Prostate gland (tissue), 2 donors: Measurements from ENCODE around the gene TIAM2. TPM values are rescaled to one million over a fixed set of nuclear protein-coding genes. Genes with fewer than 3 reads are reported as not detected.

ENCODE experiments used
- DNase-seq: peaks from one replicate; pipeline ENCODE4 v3.0.0-alpha.2; 2019; ENCODE audit warnings: low spot score
- H3K27ac ChIP-seq, 2 donors: fragments of 200-600 bp; sonication (generic); 2 replicates each; pipeline ENCODE4 v1.5.1; 2017 to 2019
- H3K27me3 ChIP-seq: fragments of 200-600 bp; sonication (generic); replicated peaks from 2 replicates; pipeline ENCODE4 v1.5.1; 2019; ENCODE audit not compliant: insufficient read depth
- H3K36me3 ChIP-seq, 2 donors: fragments of 200-600 bp; sonication (generic); 1 replicate in 1 of 2; 2 replicates in 1 of 2; pipeline versions ENCODE4 v1.5.1 to v1.8.1; 2017 to 2019
- H3K4me1 ChIP-seq: fragments of 200-600 bp; sonication (generic); replicated peaks from 2 replicates; pipeline ENCODE4 v1.5.1; 2019
- H3K4me3 ChIP-seq, 2 donors: fragments of 200-600 bp; sonication (generic); 2 replicates each; pipeline ENCODE4 v1.5.1; 2017 to 2019
- H3K9me3 ChIP-seq: fragments of 200-600 bp; sonication (generic); 2 replicates; pipeline ENCODE4 v1.5.1; 2017
- POLR2A ChIP-seq: fragments of 450-650 bp; IDR thresholded peaks from one replicate; pipeline ENCODE4 v1.6.1; 2016; ENCODE audit warnings: antibody characterized with exemption, mild to moderate bottlenecking
- POLR2AphosphoS5 ChIP-seq: sonication (generic); formaldehyde crosslinking; IDR thresholded peaks from one replicate; pipeline ENCODE4 v1.6.1; 2017; ENCODE audit warnings: antibody characterized with exemption
- WGBS: methylation state at CpG from one replicate; pipeline ENCODE4 v1.1.5; 2018; 5-methylcytosine and 5-hydroxymethylcytosine counted together
- intact Hi-C: fragments of 100-400 bp; cut with DNase I; formaldehyde crosslinking; loops from one replicate; pipeline ENCODE4 v1.14.2; 2022
- total RNA-seq, 2 donors: library from RNA; depleted of rRNA; stranded (reverse); fragments of >200 nt; gene quantifications; one replicate each; pipeline ENCODE4 v1.1.0, GENCODE V29; 2016
- TF ChIP-seq, protein P1 (sequence below), 4 experiments: fragments of 200-600 bp in 2 of 4; fragments of 450-650 bp in 2 of 4; sonication (generic) in 2 of 4; IDR thresholded peaks; 1 replicate in 3 of 4; 2 replicates in 1 of 4; pipeline ENCODE4 v1.5.1; 2016 to 2019; ENCODE audit warnings: antibody characterized with exemption in 4 of 4, mild to moderate bottlenecking in 2 of 4, moderate library complexity in 2 of 4

The TIAM2 gene
- total RNA-seq, 2 donors from 2014 or later, result 13.1 to 21.6 TPM

DNA sequence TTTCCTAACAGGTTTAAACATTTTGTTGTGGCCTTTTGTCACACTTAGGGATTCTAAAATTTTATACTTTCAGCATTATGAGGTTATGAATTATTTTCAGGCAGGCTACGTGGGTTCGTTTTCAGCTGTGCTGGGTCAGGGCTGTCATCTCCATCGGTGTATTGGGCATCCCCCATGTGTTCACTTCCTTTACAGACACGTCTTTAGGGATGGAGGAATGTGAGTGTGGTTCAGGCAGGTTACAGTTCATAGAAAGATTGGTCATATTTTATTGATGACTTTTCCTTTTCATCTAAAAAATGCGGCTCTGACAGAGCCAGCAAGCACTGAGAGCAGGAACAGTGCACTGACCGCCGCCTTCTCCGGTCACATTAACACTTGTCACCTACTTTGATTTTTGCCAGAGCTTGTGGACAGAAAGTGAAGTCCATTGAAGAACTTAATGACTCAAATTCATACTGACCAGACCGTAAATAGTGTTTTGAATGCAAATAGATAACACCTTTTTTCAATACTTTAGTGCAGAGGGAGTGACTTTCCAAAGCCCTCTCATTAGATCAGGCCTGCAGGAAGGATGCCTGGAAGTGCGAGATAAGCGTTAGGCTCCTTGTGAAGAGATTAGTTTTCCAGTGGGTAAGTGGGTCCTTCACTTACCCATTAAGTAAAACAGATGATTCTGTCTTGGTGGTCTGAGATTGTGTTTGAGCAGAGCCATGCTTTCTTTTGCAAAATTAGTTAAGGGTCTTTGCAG lies 113.1 kb downstream of the TIAM2 start:
- no peak overlapping the region for H3K4me3 ChIP-seq
- H3K27ac ChIP-seq, result no peak overlapping the region
- TF ChIP-seq POLR2A (no peak), POLR2AphosphoS5 (no peak)
- TF ChIP-seq, protein P1, sequence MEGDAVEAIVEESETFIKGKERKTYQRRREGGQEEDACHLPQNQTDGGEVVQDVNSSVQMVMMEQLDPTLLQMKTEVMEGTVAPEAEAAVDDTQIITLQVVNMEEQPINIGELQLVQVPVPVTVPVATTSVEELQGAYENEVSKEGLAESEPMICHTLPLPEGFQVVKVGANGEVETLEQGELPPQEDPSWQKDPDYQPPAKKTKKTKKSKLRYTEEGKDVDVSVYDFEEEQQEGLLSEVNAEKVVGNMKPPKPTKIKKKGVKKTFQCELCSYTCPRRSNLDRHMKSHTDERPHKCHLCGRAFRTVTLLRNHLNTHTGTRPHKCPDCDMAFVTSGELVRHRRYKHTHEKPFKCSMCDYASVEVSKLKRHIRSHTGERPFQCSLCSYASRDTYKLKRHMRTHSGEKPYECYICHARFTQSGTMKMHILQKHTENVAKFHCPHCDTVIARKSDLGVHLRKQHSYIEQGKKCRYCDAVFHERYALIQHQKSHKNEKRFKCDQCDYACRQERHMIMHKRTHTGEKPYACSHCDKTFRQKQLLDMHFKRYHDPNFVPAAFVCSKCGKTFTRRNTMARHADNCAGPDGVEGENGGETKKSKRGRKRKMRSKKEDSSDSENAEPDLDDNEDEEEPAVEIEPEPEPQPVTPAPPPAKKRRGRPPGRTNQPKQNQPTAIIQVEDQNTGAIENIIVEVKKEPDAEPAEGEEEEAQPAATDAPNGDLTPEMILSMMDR (IDR thresholded peaks at IDR 0.05), result no peak
- no peak for DNase-seq
- 88% methylated on average over 11 of the region's 11 CpGs for WGBS
- no peaks in the 10 kb centered on the region for H3K36me3 ChIP-seq
- H3K4me1 ChIP-seq, result no peaks in the 10 kb centered on the region
- H3K27me3 ChIP-seq, result no peaks in the 10 kb centered on the region
- intact Hi-C loops, result no loop called here
- H3K9me3 ChIP-seq, result no peaks in the 10 kb centered on the region

DNA sequence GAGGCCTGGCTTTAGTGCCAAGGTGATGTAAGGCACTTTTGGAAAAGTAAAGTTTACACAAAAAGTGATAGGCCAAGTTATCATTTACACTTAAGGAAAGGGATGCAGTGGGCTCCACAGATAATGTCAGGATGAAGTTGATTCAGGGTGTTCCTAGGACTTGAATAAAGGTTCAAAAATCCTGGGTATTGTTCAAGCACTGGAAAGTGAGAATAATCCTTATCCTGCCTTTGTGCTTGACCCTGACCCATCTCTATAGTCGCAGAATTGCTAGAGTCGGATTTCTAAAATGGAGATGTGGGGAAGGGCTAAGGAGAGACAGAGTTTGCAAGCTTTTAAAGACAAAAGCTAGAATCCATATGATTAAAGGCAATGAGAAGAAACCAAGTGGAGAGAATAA lies 115.6 kb downstream of the TIAM2 start:
- Histone ChIP-seq H3K4me1 (no peaks in the 10 kb centered on the region), H3K4me3 (no peak overlapping the region), H3K9me3 (no peaks in the 10 kb centered on the region), H3K27me3 (no peaks in the 10 kb centered on the region), H3K36me3 (no peaks in the 10 kb centered on the region), H3K27ac (no peak overlapping the region)
- intact Hi-C loops, result no loop called here
- DNase-seq, result no peak
- TF ChIP-seq POLR2A (no peak), POLR2AphosphoS5 (no peak)
- TF ChIP-seq, protein P1 (IDR thresholded peaks at IDR 0.05), result no peak
- 90% methylated on average over 2 of the region's 2 CpGs for WGBS

DNA sequence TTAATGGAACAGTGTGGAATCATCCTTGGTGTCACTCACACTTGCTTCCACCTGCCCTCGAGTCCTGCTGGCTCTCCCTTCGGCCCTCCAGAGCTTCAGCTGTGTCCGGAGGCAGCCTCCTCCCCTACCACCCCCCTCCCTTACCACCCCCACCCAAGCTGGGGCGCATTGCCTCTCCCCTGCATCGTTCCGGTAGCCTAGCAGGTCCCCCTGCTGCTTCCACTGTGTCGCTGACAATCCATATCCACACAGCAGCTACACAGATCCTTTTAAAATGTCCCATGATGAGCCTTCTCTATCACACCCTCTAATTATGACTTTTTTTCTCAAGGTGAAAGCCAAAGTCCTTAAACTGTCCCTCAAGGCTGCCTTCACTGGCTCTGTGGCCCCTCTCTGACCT lies 117.6 kb downstream of the TIAM2 start:
- H3K4me1 ChIP-seq, result no peaks in the 10 kb centered on the region
- 85% methylated on average over 7 of the region's 7 CpGs for WGBS
- TF ChIP-seq, protein P1 (IDR thresholded peaks at IDR 0.05), result no peak
- no peak for TF ChIP-seq POLR2AphosphoS5
- no peak for TF ChIP-seq POLR2A
- no peak for DNase-seq
- no peaks in the 10 kb centered on the region for H3K36me3 ChIP-seq
- no peaks in the 10 kb centered on the region for H3K27me3 ChIP-seq
- no peak overlapping the region for H3K27ac ChIP-seq
- no peak overlapping the region for H3K4me3 ChIP-seq
- H3K9me3 ChIP-seq, result no peaks in the 10 kb centered on the region
- intact Hi-C loops, result no loop called here

DNA sequence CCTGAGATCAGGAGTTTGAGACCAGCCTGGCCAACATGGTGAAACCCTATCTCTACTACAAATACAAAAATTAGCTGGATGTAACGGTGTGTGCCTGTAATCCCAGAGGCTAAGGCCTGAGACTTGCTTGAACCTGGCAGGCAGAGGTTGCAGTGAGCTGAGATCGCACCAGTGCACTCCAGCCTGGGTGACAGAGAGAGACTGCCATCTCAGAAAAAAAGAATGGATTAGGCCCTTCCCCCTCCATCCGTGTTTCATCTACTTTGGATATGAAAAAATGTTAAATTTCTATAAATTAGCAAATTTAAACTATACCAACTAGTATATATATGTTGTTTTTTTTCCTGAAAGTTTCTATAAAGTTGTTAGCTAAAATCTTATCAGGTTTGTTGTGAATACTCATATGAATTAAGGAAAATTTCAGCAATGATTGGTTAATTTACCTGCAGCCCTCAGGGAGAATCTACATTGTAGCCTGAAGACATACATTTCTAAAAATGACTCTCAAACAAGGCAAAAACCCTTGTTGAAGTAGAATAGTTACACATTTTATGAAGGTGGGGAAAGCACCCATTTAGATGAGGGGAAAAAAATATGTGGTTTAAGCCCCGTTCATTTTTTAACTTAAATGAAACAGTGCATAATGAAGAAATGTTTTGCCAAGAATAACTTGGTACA lies 120.9 kb downstream of the TIAM2 start:
- 65% methylated on average over 4 of the region's 4 CpGs for WGBS
- intact Hi-C loops, result no loop called here
- no peak for DNase-seq
- Histone ChIP-seq H3K9me3 (no peaks in the 10 kb centered on the region), H3K4me1 (no peaks in the 10 kb centered on the region), H3K27me3 (no peaks in the 10 kb centered on the region), H3K36me3 (no peaks in the 10 kb centered on the region), H3K27ac (no peak overlapping the region), H3K4me3 (no peak overlapping the region)
- TF ChIP-seq POLR2AphosphoS5 (no peak), POLR2A (no peak)
- TF ChIP-seq, protein P1 (IDR thresholded peaks at IDR 0.05), result no peak

DNA sequence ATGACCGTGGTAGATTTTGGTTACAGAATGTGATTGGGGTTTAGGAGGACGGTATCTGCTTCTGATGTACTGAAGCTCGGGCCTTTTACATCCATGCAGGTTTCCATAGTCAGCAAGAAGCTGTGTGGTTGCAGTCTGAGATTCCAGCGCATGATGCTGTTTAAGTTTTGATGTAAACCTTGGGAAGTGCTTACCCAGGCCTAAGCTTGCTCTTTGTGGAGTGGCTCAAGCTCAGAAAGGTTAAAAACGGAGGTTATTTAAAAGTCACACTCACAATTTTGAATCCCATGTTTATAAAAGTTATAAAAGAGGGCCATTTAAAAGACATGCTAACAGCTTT lies 121.4 kb downstream of the TIAM2 start:
- WGBS, result 87% methylated on average over 5 of the region's 5 CpGs
- Histone ChIP-seq H3K4me1 (no peaks in the 10 kb centered on the region), H3K4me3 (no peak overlapping the region), H3K9me3 (no peaks in the 10 kb centered on the region), H3K27me3 (no peaks in the 10 kb centered on the region), H3K36me3 (no peaks in the 10 kb centered on the region), H3K27ac (no peak overlapping the region)
- TF ChIP-seq POLR2AphosphoS5, result no peak
- no peak for TF ChIP-seq POLR2A
- TF ChIP-seq, protein P1 (IDR thresholded peaks at IDR 0.05), result no peak
- no peak for DNase-seq
- intact Hi-C loops, result no loop called here
